Astrocyte (in vitro differentiated cells and primary cell): ENCODE data around the gene STXBP2. TPM values are rescaled to one million over a fixed set of nuclear protein-coding genes. Genes with fewer than 3 reads are reported as not detected.

Experiments
- DNase-seq: peaks from one replicate; pipeline ENCODE4 v3.0.0-alpha.2; 2010; ENCODE audit warnings: low read depth
- FAIRE-seq: peaks from 2 replicates; lab custom pipeline; 2011; peaks lifted over from hg19 to GRCh38; lab: Jason Lieb, UNC
- H2AFZ ChIP-seq: 2 replicates; pipeline ENCODE4 v1.6.0; 2012; ENCODE audit warnings: low read depth, low read length, inconsistent platforms
- H3K27ac ChIP-seq: 2 replicates; pipeline ENCODE4 v1.5.1; 2011; ENCODE audit warnings: low read depth, low read length, inconsistent platforms
- H3K27me3 ChIP-seq: 2 replicates; pipeline ENCODE4 v1.6.0; 2011; ENCODE audit warnings: low read length, inconsistent platforms; ENCODE audit not compliant: insufficient read depth
- H3K36me3 ChIP-seq: 2 replicates; pipeline ENCODE4 v1.5.1; 2011; ENCODE audit warnings: low read length, inconsistent platforms; ENCODE audit not compliant: insufficient read depth
- H3K4me1 ChIP-seq: 2 replicates; pipeline ENCODE4 v1.5.1; 2011; ENCODE audit warnings: low read length, inconsistent platforms; ENCODE audit not compliant: insufficient read depth
- H3K4me2 ChIP-seq: 2 replicates; pipeline ENCODE4 v1.6.0; 2012; ENCODE audit warnings: low read length, inconsistent platforms
- H3K4me3 ChIP-seq: 2 replicates; pipeline ENCODE4 v1.5.1; 2011; ENCODE audit warnings: low read depth, mild to moderate bottlenecking, low read length, inconsistent platforms; ENCODE audit not compliant: insufficient read depth
- H3K79me2 ChIP-seq: 2 replicates; pipeline ENCODE4 v1.6.0; 2012; ENCODE audit warnings: mild to moderate bottlenecking, low read length, inconsistent platforms; ENCODE audit not compliant: insufficient read depth
- H3K9ac ChIP-seq: 2 replicates; pipeline ENCODE4 v1.6.0; 2012; ENCODE audit warnings: mild to moderate bottlenecking, low read length, inconsistent platforms
- H3K9me3 ChIP-seq: 2 replicates; pipeline ENCODE4 v1.5.1; 2012; ENCODE audit warnings: low read depth, mild to moderate bottlenecking, low read length, inconsistent platforms; ENCODE audit not compliant: insufficient read depth
- H4K20me1 ChIP-seq: 2 replicates; pipeline ENCODE4 v1.6.0; 2012; ENCODE audit warnings: low read length, inconsistent platforms; ENCODE audit not compliant: insufficient read depth
- H3K27ac Mint-ChIP-seq: one replicate; pipeline ENCODE4 v1.8.0; 2021; ENCODE audit warnings: mild to moderate bottlenecking, mixed read lengths; ENCODE audit not compliant: unreplicated experiment
- H3K27me3 Mint-ChIP-seq: one replicate; pipeline ENCODE4 v1.8.0; 2021; ENCODE audit warnings: low read depth, mixed read lengths; ENCODE audit not compliant: unreplicated experiment
- H3K36me3 Mint-ChIP-seq: one replicate; pipeline ENCODE4 v1.8.0; 2021; ENCODE audit warnings: low read depth, mixed read lengths; ENCODE audit not compliant: unreplicated experiment
- H3K4me1 Mint-ChIP-seq: one replicate; pipeline ENCODE4 v1.8.0; 2021; ENCODE audit warnings: low read depth, mixed read lengths; ENCODE audit not compliant: unreplicated experiment
- H3K4me3 Mint-ChIP-seq: one replicate; pipeline ENCODE4 v1.8.0; 2021; ENCODE audit warnings: mild to moderate bottlenecking, moderate library complexity, mixed read lengths; ENCODE audit not compliant: unreplicated experiment
- H3K9me3 Mint-ChIP-seq: one replicate; pipeline ENCODE4 v1.8.0; 2021; ENCODE audit warnings: mild to moderate bottlenecking, mixed read lengths; ENCODE audit not compliant: unreplicated experiment
- EZH2 ChIP-seq: IDR thresholded peaks from 2 replicates; pipeline ENCODE4 v1.6.1; 2012; ENCODE audit warnings: mild to moderate bottlenecking, low read length, inconsistent platforms; ENCODE audit not compliant: insufficient read depth
- total RNA-seq: library from RNA; stranded (reverse); gene quantifications from 2 replicates; pipeline ENCODE4 v1.2.1, GENCODE V29; 2021
- TF ChIP-seq, protein P1 (sequence below): IDR thresholded peaks from 2 replicates; pipeline ENCODE4 v1.5.1; 2011; ENCODE audit warnings: low read depth, mild to moderate bottlenecking, inconsistent platforms, low read length, moderate library complexity; ENCODE audit not compliant: insufficient read depth

Gene STXBP2
- total RNA-seq, 1 donor from 2014 or later: 49.6 TPM

DNA sequence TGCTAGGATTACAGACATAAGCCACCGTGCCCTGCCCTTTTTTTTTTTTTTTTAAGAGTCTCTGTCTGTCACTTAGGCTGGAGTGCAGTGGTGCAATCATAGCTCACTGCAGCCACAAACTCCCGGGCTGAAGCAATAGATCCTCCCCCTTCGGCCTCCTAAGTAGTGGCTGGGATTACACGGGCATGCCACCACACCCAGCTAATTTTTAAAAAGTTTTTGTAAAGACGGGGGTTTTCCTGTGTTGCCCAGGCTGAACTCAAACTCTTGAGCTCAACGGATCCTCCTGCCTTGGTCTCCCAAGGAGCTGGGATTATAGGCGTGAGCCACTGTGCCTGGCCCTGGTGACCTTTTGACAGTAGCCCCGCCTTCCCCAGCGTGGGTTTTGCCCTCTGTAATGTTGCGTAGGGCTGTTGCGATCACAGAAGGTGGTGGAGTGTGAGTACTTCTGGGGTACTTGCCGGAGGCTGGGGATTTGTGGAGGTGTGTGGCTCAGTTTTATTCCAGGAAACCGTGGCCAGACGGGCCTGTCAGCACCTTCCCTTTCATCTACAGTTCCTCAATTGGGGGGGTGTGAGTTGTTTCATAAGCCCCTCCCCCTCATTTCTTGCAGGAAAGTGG is 20.3 kb downstream of the STXBP2 start:
- no peak overlapping the region for H3K4me3 ChIP-seq
- no peak overlapping the region for H3K27ac Mint-ChIP-seq
- H3K36me3 Mint-ChIP-seq: no peaks in the 10 kb centered on the region
- peaks cover 49% of the 10 kb centered on the region for H3K27me3 Mint-ChIP-seq
- H3K27me3 ChIP-seq: peaks cover 2% of the 10 kb centered on the region
- H3K4me1 Mint-ChIP-seq: no peaks in the 10 kb centered on the region
- no peak overlapping the region for H3K4me3 Mint-ChIP-seq
- H3K9ac ChIP-seq: no peak overlapping the region
- no peak overlapping the region for H3K27ac ChIP-seq
- no peak for TF ChIP-seq EZH2
- TF ChIP-seq, protein P1, sequence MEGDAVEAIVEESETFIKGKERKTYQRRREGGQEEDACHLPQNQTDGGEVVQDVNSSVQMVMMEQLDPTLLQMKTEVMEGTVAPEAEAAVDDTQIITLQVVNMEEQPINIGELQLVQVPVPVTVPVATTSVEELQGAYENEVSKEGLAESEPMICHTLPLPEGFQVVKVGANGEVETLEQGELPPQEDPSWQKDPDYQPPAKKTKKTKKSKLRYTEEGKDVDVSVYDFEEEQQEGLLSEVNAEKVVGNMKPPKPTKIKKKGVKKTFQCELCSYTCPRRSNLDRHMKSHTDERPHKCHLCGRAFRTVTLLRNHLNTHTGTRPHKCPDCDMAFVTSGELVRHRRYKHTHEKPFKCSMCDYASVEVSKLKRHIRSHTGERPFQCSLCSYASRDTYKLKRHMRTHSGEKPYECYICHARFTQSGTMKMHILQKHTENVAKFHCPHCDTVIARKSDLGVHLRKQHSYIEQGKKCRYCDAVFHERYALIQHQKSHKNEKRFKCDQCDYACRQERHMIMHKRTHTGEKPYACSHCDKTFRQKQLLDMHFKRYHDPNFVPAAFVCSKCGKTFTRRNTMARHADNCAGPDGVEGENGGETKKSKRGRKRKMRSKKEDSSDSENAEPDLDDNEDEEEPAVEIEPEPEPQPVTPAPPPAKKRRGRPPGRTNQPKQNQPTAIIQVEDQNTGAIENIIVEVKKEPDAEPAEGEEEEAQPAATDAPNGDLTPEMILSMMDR: no peak
- FAIRE-seq: no peak
- H3K36me3 ChIP-seq: no peaks in the 10 kb centered on the region
- H3K9me3 ChIP-seq: no peaks in the 10 kb centered on the region
- H3K79me2 ChIP-seq: no peaks in the 10 kb centered on the region
- H3K4me2 ChIP-seq: no peak overlapping the region
- no peaks in the 10 kb centered on the region for H4K20me1 ChIP-seq
- H2AFZ ChIP-seq: no peak overlapping the region
- DNase-seq: no peak
- no peaks in the 10 kb centered on the region for H3K4me1 ChIP-seq
- no peaks in the 10 kb centered on the region for H3K9me3 Mint-ChIP-seq

GRCh38 chr19:7658219-7658686 is 21.3 kb downstream of the STXBP2 start:
- FAIRE-seq: no peak
- Mint-ChIP-seq H3K4me1 (no peaks in the 10 kb centered on the region), H3K27ac (no peak overlapping the region), H3K9me3 (no peaks in the 10 kb centered on the region), H3K36me3 (no peaks in the 10 kb centered on the region), H3K27me3 (peaks cover 43% of the 10 kb centered on the region), H3K4me3 (no peak overlapping the region)
- Histone ChIP-seq H3K27ac (no peak overlapping the region), H3K4me3 (no peak overlapping the region), H3K9ac (no peak overlapping the region), H2AFZ (no peak overlapping the region), H3K79me2 (no peaks in the 10 kb centered on the region), H3K27me3 (peaks cover 2% of the 10 kb centered on the region), H3K36me3 (no peaks in the 10 kb centered on the region), H4K20me1 (no peaks in the 10 kb centered on the region), H3K4me2 (no peak overlapping the region), H3K9me3 (no peaks in the 10 kb centered on the region), H3K4me1 (no peaks in the 10 kb centered on the region)
- TF ChIP-seq, protein P1: no peak
- TF ChIP-seq EZH2: no peak
- DNase-seq: no peak

DNA sequence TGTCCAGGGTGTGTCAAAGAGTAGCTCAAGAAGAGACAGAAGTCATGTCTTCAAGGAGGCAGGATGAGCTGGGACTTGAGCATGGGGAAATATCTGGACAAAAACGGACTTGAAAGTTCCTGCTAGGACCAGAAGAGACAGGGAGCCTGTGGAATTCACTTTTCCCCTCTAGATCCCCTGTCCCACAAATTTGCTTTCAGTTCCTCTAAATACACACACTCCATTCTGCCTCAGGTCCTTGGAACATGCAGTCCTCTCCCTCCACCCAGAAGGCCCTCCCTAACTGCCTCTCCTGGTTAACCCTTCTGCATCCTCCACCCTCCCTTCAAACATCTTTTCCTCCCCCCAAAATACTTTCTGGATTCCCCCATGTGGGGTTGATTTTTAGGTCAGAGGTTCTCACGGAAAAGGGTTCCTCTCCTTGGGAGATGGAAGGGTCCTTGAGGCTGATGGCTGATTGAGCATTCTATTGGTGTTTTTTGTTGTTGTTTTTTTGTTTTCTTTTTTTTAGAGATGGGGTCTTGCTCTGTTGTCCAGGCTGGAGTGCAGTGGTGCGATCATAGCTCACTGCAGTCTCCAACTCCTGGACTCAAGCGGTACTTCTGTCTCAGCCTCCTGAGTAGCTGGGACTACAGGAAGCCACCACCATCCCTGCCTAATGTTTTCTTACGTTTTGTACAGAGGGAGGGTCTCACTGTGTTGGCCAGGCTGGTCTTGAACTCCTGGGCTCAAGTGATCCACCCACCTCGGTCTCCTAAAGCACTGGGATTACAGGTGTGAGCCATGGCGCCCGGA is 25.0 kb downstream of the STXBP2 start:
- Histone ChIP-seq H3K4me1 (no peaks in the 10 kb centered on the region), H3K9ac (no peak overlapping the region), H3K36me3 (no peaks in the 10 kb centered on the region), H4K20me1 (no peaks in the 10 kb centered on the region), H3K4me3 (no peak overlapping the region), H3K9me3 (no peaks in the 10 kb centered on the region), H3K27ac (no peak overlapping the region), H3K27me3 (peaks cover 2% of the 10 kb centered on the region), H3K79me2 (no peaks in the 10 kb centered on the region), H2AFZ (no peak overlapping the region), H3K4me2 (no peak overlapping the region)
- no peak for DNase-seq
- H3K4me1 Mint-ChIP-seq: no peaks in the 10 kb centered on the region
- H3K9me3 Mint-ChIP-seq: no peaks in the 10 kb centered on the region
- H3K27me3 Mint-ChIP-seq: peaks cover 42% of the 10 kb centered on the region
- TF ChIP-seq, protein P1: no peak
- no peak for TF ChIP-seq EZH2
- H3K4me3 Mint-ChIP-seq: no peak overlapping the region
- H3K36me3 Mint-ChIP-seq: no peaks in the 10 kb centered on the region
- no peak for FAIRE-seq
- no peak overlapping the region for H3K27ac Mint-ChIP-seq
